MM.1S (cell line): ENCODE data around the gene TMEM238L.

Experiments
- EZH2 ChIP-seq: fragments of 300-600 bp; sonication (generic); optimal IDR thresholded peaks from 2 replicates; pipeline ENCODE3; 2017; ENCODE audit warnings: low read depth, mild to moderate bottlenecking, antibody characterized with exemption, low read length, mixed read lengths
- EZH2phosphoT487 ChIP-seq: fragments of 300-600 bp; sonication (generic); IDR thresholded peaks from 2 replicates; pipeline ENCODE4 v1.6.1; 2018; ENCODE audit warnings: antibody characterized with exemption, low read length
- TF ChIP-seq, protein P1 (sequence below): fragments of 300-600 bp; sonication (generic); IDR thresholded peaks from 2 replicates; pipeline ENCODE4 v1.5.1; 2016; ENCODE audit warnings: antibody characterized with exemption, low read length, mixed read lengths

- TF ChIP-seq, protein P1, sequence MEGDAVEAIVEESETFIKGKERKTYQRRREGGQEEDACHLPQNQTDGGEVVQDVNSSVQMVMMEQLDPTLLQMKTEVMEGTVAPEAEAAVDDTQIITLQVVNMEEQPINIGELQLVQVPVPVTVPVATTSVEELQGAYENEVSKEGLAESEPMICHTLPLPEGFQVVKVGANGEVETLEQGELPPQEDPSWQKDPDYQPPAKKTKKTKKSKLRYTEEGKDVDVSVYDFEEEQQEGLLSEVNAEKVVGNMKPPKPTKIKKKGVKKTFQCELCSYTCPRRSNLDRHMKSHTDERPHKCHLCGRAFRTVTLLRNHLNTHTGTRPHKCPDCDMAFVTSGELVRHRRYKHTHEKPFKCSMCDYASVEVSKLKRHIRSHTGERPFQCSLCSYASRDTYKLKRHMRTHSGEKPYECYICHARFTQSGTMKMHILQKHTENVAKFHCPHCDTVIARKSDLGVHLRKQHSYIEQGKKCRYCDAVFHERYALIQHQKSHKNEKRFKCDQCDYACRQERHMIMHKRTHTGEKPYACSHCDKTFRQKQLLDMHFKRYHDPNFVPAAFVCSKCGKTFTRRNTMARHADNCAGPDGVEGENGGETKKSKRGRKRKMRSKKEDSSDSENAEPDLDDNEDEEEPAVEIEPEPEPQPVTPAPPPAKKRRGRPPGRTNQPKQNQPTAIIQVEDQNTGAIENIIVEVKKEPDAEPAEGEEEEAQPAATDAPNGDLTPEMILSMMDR, result no peak
- no peak for TF ChIP-seq EZH2
- no peak for TF ChIP-seq EZH2phosphoT487
These were observed 2.8 kb upstream of the TMEM238L start for GRCh38 chr17:10806545-10807262.
